Activated T-helper 1 cell treated with Interleukin-2 at 50 U/mL for 16 hours (primary cell): ENCODE results near the gene WBP2NL.

Source experiments
- DNase-seq: peaks from one replicate; pipeline ENCODE4 v3.0.0-alpha.2; 2020; ENCODE audit warnings: low read depth

WBP2NL gene

DNA sequence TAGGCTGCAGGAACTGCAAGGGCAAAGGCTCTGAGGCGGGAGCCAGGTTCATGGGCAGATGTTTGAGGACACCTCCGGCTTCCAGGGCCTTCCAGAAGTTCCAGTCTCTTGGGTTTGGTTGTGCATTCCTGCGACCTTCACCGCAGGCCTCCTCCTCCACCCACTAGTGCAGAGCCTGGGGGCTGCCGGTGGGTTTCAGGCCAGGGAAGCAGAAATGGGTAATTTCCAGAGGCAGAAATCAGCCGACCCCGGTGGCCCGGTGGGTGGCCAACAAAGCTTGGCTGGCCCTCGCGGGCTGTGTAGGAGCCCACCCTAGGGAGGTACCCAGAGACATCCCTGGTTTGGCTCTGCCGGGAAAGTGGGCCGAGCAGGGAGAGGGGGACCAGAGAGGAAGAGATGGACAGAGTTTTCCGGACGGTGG, 75.0 kb downstream of the WBP2NL start:
- no peak for DNase-seq

DNA sequence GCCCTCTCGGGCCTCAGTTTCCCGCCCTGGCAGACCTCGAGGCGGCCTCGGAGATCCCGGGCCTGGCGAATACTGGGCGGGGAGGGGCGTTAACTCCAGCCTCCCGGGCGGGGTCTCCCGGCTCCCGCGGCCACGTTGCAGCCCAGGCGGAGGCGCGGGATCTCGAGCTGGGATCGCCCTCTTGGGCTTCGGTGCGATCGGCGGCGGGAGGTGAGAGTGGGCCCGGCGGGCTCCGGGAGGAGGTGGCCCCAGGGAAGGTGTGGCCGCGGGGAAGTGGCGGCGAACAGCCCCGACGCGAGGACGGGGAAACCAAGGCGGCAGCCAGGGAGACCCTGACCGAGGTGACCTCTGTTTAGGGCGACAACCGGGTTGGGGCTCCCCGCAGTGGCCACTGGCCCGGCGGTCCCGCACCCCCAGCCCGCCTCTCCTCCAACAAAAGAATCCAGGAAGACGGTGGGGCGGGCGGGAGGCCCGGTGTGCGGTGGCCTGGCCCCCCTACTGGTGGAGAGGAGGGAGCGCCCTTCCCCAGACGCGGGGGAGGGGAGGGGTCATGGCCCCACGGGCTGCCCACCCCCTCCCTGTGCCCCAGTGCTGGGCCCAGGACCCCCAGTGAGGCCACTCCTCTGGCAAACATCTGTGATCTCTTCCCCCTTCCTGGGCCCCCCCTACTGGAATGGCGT, 75.7 kb downstream of the WBP2NL start, which contains the start of gene PHETA2:
Gene PHETA2 (plus strand): TSS at position 117 of the 680 bp plus-strand sequence. CDS start 3,046 bp downstream, outside the sequence.
- DNase-seq, result peak; percentile 52

DNA sequence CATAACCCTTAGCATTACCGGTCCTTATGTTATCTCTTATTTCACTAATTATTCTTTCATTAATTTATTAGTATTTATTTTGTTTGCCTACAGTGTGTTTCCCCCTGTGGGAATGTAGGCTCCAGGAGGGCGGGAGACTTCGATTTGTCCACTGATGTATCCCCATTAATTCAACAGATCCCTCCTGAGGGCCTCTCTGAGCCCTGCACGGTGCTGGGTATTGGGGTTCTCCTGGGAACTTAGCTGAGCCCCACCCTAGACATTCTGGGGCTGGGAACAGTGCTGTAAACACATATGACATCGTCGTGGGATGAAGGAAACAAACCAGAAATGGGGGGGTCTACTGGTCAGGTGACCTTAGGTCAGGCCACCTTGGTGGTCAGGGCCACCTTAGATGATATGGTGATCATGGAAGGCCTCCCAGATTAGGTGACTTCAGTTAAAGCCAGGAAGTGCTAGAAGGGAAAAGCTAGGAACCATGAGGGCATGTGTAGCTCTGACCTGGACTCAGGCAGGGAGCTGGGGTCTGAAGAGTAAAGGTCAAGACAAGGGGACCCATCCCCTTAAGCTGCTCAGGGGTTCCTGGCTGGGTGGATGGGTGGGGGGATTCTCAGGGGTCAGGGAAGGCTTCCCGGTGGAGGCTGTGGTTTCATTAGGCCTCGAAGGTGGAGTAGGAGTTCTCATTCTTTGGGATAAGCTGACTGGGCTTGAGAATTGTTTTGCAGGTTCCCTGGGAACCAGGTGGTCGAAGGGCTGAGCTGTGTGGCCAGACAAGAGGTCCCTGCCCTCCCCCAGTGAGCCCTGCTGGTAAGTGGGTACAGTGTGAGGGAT, 76.5 kb downstream of the WBP2NL start:
- DNase-seq, result no peak

DNA sequence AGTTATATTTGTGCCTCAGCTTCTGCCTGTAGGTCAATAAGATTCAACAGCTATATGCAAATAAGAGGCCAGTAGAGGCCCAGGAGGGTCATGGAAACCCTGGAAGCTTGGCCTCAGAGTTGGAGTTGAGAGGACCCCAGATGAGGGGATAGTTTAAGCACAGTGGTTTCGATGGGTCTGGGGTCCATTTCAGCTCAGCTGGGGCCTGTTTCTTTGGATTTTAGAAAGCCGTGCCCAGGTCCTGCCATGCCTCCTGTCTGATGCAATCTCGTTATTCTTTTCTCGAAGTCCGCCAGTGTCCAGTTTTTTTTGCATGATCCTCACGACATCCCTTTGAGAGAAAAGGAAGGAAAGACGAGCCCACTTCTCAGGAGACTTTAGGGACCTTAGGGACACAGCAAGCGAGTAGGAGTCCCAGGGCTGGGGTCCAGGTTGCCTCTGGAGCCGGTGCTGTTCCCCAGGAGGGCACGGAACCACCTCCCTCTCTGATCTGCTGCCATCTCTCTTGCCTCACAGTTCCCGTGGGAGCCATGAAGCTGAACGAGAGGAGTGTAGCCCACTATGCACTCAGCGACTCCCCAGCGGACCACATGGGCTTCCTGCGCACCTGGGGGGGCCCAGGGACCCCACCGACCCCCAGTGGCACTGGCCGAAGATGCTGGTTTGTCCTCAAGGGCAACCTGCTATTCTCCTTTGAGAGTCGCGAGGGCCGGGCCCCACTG, 78.3 kb downstream of the WBP2NL start:
- DNase-seq, result no peak

DNA sequence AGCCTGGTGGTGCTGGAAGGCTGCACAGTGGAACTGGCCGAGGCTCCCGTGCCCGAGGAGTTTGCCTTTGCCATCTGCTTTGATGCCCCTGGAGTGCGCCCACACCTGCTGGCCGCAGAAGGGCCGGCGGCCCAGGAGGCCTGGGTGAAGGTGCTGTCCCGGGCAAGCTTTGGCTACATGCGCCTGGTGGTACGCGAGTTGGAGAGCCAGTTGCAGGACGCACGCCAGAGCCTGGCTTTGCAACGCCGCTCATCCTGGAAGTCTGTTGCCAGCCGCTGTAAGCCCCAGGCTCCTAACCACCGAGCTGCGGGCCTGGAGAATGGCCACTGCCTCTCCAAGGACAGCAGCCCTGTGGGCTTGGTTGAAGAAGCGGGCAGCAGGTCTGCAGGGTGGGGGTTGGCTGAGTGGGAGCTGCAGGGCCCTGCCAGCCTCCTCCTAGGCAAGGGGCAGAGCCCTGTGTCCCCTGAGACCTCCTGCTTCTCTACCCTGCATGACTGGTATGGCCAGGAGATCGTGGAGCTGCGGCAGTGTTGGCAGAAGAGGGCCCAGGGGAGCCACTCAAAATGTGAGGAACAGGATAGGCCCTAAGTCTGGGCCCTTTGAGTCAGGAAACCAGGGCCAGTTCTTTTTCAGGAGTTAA, 79.0 kb downstream of the WBP2NL start:
- DNase-seq, result no peak
